ENCODE results near the gene IPO5.
"Not testable (repeated sequence)": the region's sequence is repeated elsewhere in the genome, so short reads cannot be mapped to it uniquely, and the experiment has no call there.

Gene IPO5

DNA sequence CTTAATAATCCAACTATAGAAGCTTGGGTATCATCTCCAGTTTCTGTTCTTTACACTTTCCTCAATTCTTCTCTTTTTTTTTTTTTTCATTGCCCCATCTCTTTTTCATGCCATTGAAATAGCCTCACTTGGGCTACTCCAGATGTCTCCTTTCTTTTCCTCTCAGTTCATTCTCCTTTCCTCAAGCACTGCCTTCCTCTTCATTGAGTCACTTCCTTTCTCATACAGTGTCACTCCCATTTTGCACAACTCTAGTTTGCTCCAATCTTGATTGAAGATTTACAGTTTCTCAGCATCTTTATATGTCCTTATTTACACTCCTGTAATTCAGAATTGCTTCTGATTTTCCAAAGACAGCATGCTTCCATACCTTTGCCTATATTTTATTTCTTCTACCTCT is 61.3 kb downstream of the IPO5 start:
- DNase-seq (ENCODE audit: low spot score), result peak; percentile 59

DNA sequence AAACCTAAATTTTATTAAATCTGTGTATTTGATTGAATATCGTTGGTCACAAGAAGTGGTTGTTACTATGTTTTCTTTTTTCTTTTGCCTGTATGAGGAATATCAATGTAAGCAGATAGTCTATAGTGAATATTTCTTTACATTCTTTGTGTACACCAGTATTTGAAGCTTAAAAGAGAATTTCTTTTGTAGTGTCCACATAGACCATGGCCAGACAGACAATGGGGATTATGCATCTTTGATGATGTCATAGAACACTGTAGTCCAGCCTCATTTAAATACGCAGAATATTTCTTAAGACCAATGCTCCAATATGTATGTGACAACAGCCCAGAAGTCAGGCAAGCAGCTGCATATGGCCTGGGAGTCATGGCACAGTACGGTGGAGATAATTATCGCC is 64.8 kb downstream of the IPO5 start:
- DNase-seq (ENCODE audit: low spot score), result no peak

DNA sequence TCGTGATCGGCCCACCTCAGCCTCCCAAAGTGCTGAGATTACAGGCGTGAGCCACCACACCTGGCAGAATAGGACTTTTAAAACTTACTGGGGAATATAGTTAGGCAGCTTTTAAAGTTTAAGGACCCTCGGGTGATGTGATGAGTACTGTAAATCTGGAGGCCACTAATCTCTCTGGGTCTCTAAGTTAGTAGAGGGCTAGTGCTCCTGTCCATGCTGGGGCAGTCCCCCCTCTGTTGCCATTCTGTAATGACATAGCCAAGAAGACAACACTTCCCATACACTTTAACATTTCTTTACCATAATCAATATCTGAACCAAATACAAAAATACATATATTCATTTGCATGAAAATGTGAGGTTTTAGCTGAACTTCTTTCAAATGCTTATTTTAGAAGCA is 65.7 kb downstream of the IPO5 start:
- DNase-seq (ENCODE audit: low spot score), result no peak

GRCh38 chr13:98020271-98020670 is 66.8 kb downstream of the IPO5 start:
- no peak for DNase-seq (ENCODE audit: low spot score)

- peak; percentile 20 for DNase-seq (ENCODE audit: low spot score)
Measured at GRCh38 chr13:98022210-98022609, 68.7 kb downstream of the IPO5 start.

GRCh38 chr13:98025480-98026025 is 72.1 kb downstream of the IPO5 start:
- DNase-seq (ENCODE audit: low spot score), result peak; percentile 31

- no peak for DNase-seq (ENCODE audit: low spot score)
Measured at GRCh38 chr13:98026457-98026857, 73.0 kb downstream of the IPO5 start.

DNA sequence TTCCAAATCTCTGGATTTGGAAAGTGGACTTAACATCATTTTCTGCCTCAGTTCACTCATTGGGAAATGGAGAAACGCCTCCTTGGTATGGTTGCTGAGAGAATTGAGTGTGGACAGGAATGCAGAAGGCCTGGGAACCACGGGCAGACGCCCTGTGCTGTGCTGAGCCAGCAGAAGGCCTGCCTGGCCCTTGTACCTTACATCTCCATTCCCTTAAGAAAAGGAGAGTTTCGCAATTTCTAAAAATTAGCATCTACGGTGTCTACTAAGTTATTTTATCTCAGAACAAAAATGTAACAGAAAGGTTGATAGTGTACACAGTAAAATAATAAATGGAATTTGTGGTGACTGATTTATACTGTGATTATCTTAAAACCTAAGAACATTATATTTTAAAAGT is 78.7 kb downstream of the IPO5 start:
- DNase-seq (ENCODE audit: low spot score), result no peak

- peak; percentile 30 for DNase-seq (ENCODE audit: low spot score)
Measured at GRCh38 chr13:98033277-98034247, 80.1 kb downstream of the IPO5 start.

DNA sequence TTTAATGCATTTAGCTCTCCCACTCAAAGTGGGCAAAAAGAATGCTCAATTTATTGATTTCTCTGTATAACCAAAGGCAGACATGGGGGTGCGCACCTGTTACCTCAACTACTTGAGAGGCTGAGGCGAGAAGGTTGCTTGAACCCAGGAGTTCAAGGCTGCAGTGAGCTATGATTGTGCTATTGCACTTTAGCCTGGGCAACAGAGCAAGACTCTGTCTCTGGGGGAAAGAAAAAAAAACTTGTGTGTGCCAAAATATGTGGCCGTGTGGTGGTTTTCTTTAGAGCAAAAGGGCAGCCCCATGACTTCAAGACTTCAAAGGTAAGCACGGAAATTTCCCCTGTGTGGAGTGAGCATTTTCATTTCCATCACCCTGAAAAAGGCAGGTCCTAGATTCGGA is 81.9 kb downstream of the IPO5 start:
- DNase-seq (ENCODE audit: low spot score), result no peak

DNA sequence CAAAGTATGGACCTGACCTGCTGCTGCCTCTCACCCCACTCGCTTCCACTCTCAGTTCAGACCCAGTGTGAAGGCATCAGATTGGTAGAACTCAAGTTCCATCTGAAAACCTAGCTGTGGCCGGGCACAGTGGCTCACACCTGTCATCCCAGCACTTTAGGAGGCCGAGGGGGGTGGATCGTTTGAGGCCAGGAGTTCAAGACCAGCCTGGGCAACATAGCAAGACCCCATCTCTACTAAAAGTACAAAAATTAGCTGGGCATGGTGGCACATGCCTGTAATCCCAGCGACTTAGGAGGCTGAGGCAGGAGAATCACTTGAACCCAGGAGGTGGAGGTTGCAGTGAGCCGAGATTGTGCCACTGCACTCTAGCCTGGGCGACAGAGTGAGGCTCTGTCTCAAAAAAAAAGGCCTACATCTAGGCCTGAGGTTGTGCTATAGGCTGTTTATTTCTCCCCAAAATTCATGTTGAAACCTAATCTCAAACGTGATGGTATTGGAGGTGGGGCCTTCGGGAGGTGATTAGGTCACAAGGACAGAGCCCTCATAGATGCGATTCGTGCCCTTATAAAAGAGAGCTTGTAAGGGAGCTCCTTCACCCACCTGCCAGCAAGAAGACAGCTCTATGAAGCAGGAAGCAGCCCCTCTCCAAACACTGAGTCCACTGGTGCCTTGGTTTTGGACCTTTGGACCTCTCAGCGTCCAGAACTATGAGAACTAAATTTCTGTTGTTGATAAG is 83.3 kb downstream of the IPO5 start:
- not testable (repeated sequence) for DNase-seq (ENCODE audit: low spot score)

DNA sequence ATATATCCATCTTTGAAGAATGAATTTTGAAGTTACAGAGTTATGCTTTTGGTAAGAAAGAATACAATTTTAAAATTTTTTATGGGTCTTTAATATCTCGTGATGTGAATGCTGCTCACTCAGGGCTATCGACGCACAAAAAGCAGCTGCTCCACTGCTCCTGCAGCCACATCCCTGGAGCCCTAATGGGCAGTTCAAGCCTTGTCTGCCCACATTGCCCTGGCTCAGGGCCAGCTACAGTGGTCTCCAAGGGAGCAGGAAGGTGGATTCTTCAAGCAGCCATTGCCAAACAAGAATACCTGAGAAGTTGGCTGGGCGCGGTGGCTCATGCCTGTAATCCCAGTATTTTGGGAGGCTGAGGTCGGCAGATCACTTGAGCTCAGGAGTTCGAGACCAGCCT is 85.8 kb downstream of the IPO5 start:
- DNase-seq (ENCODE audit: low spot score), result no peak

DNA sequence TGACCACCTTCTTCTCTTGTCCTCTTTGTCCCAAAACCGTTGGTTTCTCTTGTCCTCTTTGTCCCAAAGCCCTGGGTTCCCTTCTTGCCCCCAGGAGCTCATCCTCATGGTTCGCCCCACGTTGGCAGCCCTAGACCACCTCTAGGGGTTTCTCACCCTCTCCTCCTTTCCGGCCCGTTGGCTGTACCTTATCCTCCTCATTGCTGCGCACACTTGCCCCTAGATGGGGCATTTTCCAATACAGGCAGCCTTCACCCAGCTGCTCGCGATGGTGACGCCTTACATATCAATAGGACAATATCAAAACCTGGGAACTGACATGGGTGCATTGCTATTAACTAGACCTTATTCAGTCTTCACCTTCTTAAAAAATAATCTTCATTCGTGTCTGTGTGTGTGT is 86.5 kb downstream of the IPO5 start:
- DNase-seq (ENCODE audit: low spot score), result no peak

GRCh38 chr13:98041081-98041820 is 87.8 kb downstream of the IPO5 start:
- DNase-seq (ENCODE audit: low spot score), result no peak

GRCh38 chr13:98044301-98044700 is 90.8 kb downstream of the IPO5 start:
- no peak for DNase-seq (ENCODE audit: low spot score)

- not testable (repeated sequence) for DNase-seq (ENCODE audit: low spot score)
Measured at GRCh38 chr13:98047785-98048184, 94.3 kb downstream of the IPO5 start.

DNA sequence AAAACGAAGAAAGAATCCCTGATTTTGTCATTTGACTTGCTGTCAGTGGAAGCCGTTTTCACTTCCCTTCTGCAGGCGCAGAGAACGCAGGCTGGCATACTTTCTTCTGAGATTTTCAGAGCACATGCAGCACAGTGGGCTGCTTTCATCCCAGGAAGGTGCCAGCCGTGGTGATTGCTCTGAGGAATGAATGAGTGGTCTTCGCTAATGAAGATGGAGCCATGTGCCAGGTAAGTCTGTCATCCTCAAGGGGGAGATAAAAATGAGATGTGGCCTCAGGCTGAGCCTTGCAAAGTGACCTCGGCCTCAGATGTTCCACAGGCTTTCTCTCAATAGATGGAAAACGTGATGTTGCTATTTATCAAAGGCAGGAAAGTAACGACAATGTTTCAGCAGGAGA is 94.8 kb downstream of the IPO5 start:
- DNase-seq (ENCODE audit: low spot score), result no peak

GRCh38 chr13:98050041-98050466 is 96.6 kb downstream of the IPO5 start:
- peak; percentile 22 for DNase-seq (ENCODE audit: low spot score)

DNA sequence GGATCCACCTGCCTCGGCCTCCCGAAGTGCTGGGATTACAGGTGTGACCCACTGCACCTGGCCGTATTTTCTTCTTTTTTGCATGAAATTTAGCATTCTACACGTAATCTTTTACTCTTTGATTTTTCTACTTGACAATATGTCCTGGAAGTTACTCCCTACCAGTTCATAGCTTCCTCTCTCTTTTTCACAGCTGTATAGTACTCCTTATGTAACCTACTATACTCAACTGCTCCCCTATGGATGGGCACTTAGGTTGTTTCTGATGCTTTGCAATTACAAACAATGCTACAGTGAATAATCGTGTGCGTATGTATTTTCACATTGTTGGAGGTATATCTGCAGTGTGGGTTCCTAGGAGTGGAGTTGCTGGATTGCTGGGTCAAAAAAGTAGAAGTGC is 98.9 kb downstream of the IPO5 start:
- DNase-seq (ENCODE audit: low spot score), result no peak

DNA sequence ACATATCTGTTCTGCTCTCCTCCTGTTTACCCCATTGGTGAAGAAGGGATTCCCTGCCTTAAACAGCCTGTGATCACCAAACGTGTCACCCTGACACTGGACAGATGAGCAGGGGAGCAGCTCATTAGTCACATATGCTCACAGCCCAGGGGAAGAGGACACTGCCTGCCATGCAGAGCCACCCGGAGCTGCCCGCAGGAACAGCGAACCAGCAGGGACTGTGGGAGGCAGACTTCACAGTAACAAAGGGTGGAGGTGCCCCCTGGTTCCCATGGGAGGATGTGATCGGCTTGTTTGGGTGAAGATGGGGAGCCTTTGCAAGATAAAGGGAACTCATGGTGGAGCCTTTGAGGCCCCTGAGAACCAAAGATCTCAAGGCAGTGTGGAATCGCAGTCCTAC is 100.8 kb downstream of the IPO5 start:
- no peak for DNase-seq (ENCODE audit: low spot score)

DNA sequence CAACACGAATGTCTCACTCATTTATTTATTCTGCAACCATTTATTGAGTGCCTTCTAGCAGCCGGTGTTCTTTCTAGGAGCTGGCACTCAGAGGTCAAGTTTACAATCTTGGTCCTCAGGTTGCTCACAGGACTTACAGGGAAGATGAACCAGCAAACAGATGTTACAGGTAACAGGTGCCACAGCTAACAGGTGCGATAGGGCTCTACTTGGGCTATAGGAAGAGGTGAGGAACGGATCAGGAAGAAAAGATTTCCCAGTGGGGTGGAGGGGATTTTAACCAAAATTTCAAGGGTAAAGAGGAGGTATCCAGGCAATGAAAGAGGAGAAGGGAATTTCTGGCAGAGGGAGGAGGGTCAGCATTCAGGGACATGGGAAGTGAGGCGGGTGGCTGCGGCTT is 102.1 kb downstream of the IPO5 start:
- no peak for DNase-seq (ENCODE audit: low spot score)

- no peak for DNase-seq (ENCODE audit: low spot score)
Measured at GRCh38 chr13:98056839-98057410, 103.5 kb downstream of the IPO5 start.
